WTC11 (cell line): ENCODE results near the gene MMP17.

Source experiments
- CBFB ChIP-seq: sonication (generic); formaldehyde crosslinking; IDR thresholded peaks from 2 replicates; pipeline ENCODE4 v1.8.1; 2022; ENCODE audit warnings: mild to moderate bottlenecking, low read depth, missing genetic modification reagents
- NR1H2 ChIP-seq: sonication (generic); formaldehyde crosslinking; IDR thresholded peaks from 2 replicates; pipeline ENCODE4 v1.9.0; 2021; ENCODE audit warnings: mild to moderate bottlenecking, moderate library complexity, missing genetic modification reagents
- OVOL2 ChIP-seq: fragments of 250-450 bp; sonication (Bioruptor Pico); IDR thresholded peaks from 2 replicates; pipeline ENCODE4 v1.9.0; 2021; ENCODE audit warnings: mild to moderate bottlenecking, borderline replicate concordance
- SMAD3 ChIP-seq: sonication (generic); formaldehyde crosslinking; IDR thresholded peaks from 2 replicates; pipeline ENCODE4 v1.8.0; 2022; ENCODE audit warnings: missing genetic modification reagents, mild to moderate bottlenecking, borderline replicate concordance
- ZNF396 ChIP-seq: fragments of 250-450 bp; sonication (Bioruptor Pico); IDR thresholded peaks from 2 replicates; pipeline ENCODE4 v1.8.0; 2021; ENCODE audit warnings: mild to moderate bottlenecking, moderate library complexity, borderline replicate concordance
- TF ChIP-seq, protein P1 (sequence below): fragments of 200-600 bp; IDR thresholded peaks from 2 replicates; pipeline ENCODE4 v1.8.0; 2022; ENCODE audit warnings: antibody characterized with exemption
- TF ChIP-seq, protein P2 (sequence below): sonication (generic); formaldehyde crosslinking; IDR thresholded peaks from 2 replicates; pipeline ENCODE4 v1.8.1; 2022; ENCODE audit warnings: low read depth, mild to moderate bottlenecking, moderate library complexity, missing genetic modification reagents, borderline replicate concordance
- TF ChIP-seq, protein P3 (sequence below): sonication (generic); formaldehyde crosslinking; conservative IDR thresholded peaks from 2 replicates; pipeline ENCODE4 v1.8.1; 2022; ENCODE audit warnings: mild to moderate bottlenecking, missing genetic modification reagents

DNA sequence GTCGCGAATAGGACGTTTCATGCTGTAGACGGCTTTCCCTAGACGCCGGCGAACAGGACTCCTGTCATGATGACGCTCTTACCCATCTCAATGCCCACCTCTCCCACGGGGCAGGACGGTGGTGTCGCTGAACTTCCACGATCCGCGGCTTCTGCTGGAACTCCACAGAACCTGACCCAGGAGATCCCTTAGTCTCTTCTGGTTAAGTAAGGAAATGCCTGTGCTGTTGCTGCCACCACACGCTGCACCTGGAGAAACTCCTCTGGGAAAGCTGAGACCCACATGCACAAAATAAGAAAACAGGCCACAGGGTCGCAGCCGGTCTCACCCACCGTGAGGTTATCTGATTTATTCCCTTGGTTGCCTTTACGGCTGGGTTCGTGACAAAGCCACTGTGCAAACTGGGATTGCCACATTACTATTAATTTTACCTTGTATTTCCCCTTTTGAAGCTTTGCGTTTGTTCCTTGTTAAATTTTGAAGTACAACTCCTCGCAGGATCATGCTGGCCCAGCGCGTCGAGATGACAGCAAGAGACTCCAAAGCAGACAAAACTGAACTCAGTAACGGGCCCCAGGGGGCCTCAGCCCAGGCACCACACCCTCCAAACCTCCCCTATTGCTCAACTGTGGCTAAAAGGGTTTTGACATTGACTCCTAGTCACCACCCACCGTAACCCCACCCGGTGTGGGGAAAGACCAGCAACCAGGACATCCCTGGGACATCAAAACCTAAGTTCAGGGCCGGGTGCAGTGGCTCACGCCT, 9.2 kb upstream of the MMP17 start:
- TF ChIP-seq, protein P1, sequence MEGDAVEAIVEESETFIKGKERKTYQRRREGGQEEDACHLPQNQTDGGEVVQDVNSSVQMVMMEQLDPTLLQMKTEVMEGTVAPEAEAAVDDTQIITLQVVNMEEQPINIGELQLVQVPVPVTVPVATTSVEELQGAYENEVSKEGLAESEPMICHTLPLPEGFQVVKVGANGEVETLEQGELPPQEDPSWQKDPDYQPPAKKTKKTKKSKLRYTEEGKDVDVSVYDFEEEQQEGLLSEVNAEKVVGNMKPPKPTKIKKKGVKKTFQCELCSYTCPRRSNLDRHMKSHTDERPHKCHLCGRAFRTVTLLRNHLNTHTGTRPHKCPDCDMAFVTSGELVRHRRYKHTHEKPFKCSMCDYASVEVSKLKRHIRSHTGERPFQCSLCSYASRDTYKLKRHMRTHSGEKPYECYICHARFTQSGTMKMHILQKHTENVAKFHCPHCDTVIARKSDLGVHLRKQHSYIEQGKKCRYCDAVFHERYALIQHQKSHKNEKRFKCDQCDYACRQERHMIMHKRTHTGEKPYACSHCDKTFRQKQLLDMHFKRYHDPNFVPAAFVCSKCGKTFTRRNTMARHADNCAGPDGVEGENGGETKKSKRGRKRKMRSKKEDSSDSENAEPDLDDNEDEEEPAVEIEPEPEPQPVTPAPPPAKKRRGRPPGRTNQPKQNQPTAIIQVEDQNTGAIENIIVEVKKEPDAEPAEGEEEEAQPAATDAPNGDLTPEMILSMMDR, result no peak
- TF ChIP-seq, protein P2, sequence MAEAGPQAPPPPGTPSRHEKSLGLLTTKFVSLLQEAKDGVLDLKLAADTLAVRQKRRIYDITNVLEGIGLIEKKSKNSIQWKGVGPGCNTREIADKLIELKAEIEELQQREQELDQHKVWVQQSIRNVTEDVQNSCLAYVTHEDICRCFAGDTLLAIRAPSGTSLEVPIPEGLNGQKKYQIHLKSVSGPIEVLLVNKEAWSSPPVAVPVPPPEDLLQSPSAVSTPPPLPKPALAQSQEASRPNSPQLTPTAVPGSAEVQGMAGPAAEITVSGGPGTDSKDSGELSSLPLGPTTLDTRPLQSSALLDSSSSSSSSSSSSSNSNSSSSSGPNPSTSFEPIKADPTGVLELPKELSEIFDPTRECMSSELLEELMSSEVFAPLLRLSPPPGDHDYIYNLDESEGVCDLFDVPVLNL, result no peak
- TF ChIP-seq OVOL2 (CRISPR knock-in tag) (no peak), SMAD3 (CRISPR knock-in tag) (no peak), ZNF396 (CRISPR knock-in tag) (no peak), CBFB (no peak), NR1H2 (no peak)
- TF ChIP-seq, protein P3, sequence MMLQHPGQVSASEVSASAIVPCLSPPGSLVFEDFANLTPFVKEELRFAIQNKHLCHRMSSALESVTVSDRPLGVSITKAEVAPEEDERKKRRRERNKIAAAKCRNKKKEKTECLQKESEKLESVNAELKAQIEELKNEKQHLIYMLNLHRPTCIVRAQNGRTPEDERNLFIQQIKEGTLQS (CRISPR knock-in tag), result no peak
